ENCODE data around the gene CHSY3. TPM values are rescaled to one million over a fixed set of nuclear protein-coding genes. Genes with fewer than 3 reads are reported as not detected.

The CHSY3 gene
- total and polyA plus RNA-seq, 2 experiments from 2014 or later: 0.44 to 3.0 TPM

- no peak for TF ChIP-seq CTCF (conservative IDR thresholded peaks at IDR 0.05; ENCODE audit: low read depth in 2 of 2)
- no peak for TF ChIP-seq EZH2 (IDR thresholded peaks at IDR 0.05; ENCODE audit: low read depth, unreplicated experiment)
- TF ChIP-seq STAT1 (IDR thresholded peaks at IDR 0.05; ENCODE audit: unreplicated experiment): no peak
- no peak for TF ChIP-seq POLR2AphosphoS5 (IDR thresholded peaks at IDR 0.05; ENCODE audit: low read depth)
- TF ChIP-seq REST (IDR thresholded peaks at IDR 0.05; ENCODE audit: unreplicated experiment): no peak
Observed at GRCh38 chr5:130011986-130012385, 107.7 kb downstream of the CHSY3 start (continued).

- DNase-seq (ENCODE audit: low spot score): no peak
- Mint-ChIP-seq H3K4me1 (peaks cover 13% of the 10 kb centered on the region; the same call in 2 of the 3 replicates), H3K36me3 (ENCODE audit: low read depth) (peaks cover 3% of the 10 kb centered on the region; the same call in 2 of the 3 replicates), H3K9me3 (peaks cover 13% of the 10 kb centered on the region), H3K27me3 (ENCODE audit: insufficient read depth, low read depth, poor library complexity) (no peaks in the 10 kb centered on the region), H3K27ac (no peak overlapping the region), H3K4me3 (no peak overlapping the region)
- H3K4me1 ChIP-seq (ENCODE audit: insufficient read depth): peaks cover 6% of the 10 kb centered on the region; the same call in 1 of the 2 replicates
- H3K79me2 ChIP-seq (replicated peaks; ENCODE audit: insufficient read depth): no peaks in the 10 kb centered on the region
- H3K4me3 ChIP-seq: no peak overlapping the region
- H3K4me2 ChIP-seq: no peak overlapping the region
- no peak overlapping the region for H3K27ac ChIP-seq (ENCODE audit: low read depth)
- no peaks in the 10 kb centered on the region for H3K36me3 ChIP-seq (ENCODE audit: insufficient read depth)
- no peak overlapping the region for H2AFZ ChIP-seq
- H3F3A ChIP-seq (replicated peaks; ENCODE audit: low read depth): no peaks in the 10 kb centered on the region
- no peak; the same call in 2 of the 3 replicates for ATAC-seq
- H3K9me2 ChIP-seq (ENCODE audit: insufficient read depth): 0 out of 2 replicates have a peak, but pooled peaks cover 4% of the 10 kb centered on the region
- H4K20me1 ChIP-seq (replicated peaks; ENCODE audit: insufficient read depth): no peaks in the 10 kb centered on the region
- H3K27me3 ChIP-seq (ENCODE audit: insufficient read depth): no peaks in the 10 kb centered on the region
- no peak for TF ChIP-seq POLR2AphosphoS5 (IDR thresholded peaks at IDR 0.05; ENCODE audit: low read depth)
- no peak for TF ChIP-seq JUNB (IDR thresholded peaks at IDR 0.05; ENCODE audit: unreplicated experiment)
- no peak for TF ChIP-seq REST (IDR thresholded peaks at IDR 0.05; ENCODE audit: unreplicated experiment)
- TF ChIP-seq EZH2 (IDR thresholded peaks at IDR 0.05; ENCODE audit: low read depth, unreplicated experiment): no peak
- no peak for TF ChIP-seq NANOG (IDR thresholded peaks at IDR 0.05; ENCODE audit: borderline replicate concordance)
- TF ChIP-seq ETS1 (IDR thresholded peaks at IDR 0.05): no peak
- no peak for TF ChIP-seq STAT1 (IDR thresholded peaks at IDR 0.05; ENCODE audit: unreplicated experiment)
- TF ChIP-seq ZNF114 (CRISPR knock-in tag; IDR thresholded peaks at IDR 0.05): no peak
- TF ChIP-seq CTCF (conservative IDR thresholded peaks at IDR 0.05; ENCODE audit: low read depth in 2 of 2): no peak
Observed at GRCh38 chr5:130017173-130017572, 112.9 kb downstream of the CHSY3 start.

All from GM23338 (cell line).